Central memory CD8-positive, alpha-beta T cell (primary cell): ENCODE measurements around the gene ELMO1.

Source experiments
- ATAC-seq: fragments of 150-1000 bp; cut with Tn5 transposase; replicated peaks from 2 replicates; pipeline ENCODE4 v1.10.0; 2022; ENCODE audit warnings: mild to moderate bottlenecking, moderate FRiP score, moderate number of reproducible peaks; ENCODE audit not compliant: poor library complexity, severe bottlenecking; ENCODE audit errors: extremely low read depth
- DNase-seq, 2 donors: peaks; one replicate each; pipeline ENCODE4 v3.0.0; 2021; ENCODE audit warnings: low spot score in 2 of 2
- H3K27ac Mint-ChIP-seq: one replicate; pipeline ENCODE4 v1.8.0; 2022; ENCODE audit warnings: low read depth, mild to moderate bottlenecking, moderate library complexity, mixed read lengths
- H3K27me3 Mint-ChIP-seq: one replicate; pipeline ENCODE4 v1.8.0; 2022; ENCODE audit warnings: mixed read lengths
- H3K36me3 Mint-ChIP-seq: one replicate; pipeline ENCODE4 v1.8.0; 2022; ENCODE audit warnings: mild to moderate bottlenecking, moderate library complexity, mixed read lengths; ENCODE audit not compliant: insufficient read depth
- H3K4me1 Mint-ChIP-seq: one replicate; pipeline ENCODE4 v1.8.0; 2022; ENCODE audit warnings: mixed read lengths
- H3K4me3 Mint-ChIP-seq: one replicate; pipeline ENCODE4 v1.8.0; 2022; ENCODE audit warnings: mild to moderate bottlenecking, moderate library complexity, mixed read lengths
- H3K9me3 Mint-ChIP-seq: one replicate; pipeline ENCODE4 v1.8.0; 2022; ENCODE audit warnings: mixed read lengths

Gene ELMO1

DNA sequence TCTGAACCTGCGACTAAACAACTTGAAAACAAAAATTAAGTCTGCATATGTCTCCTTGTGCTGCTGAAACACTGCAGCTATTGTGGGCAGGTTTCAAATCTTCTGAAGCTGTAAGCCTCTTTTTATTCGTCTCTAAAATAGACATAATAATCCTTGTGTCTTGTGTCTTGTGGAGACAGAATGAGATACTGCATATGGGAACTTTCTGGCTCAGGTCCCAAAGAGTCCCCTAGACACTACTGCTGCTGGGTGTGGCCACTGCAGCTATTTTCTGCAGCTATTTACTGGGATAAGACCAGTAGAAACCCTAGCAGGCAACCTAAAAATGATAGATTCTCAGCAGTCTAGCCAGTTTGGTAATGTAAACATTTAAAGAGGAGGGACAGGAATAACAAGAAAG, 252.0 kb downstream of the ELMO1 start:
- peaks cover 5% of the 10 kb centered on the region for H3K4me1 Mint-ChIP-seq
- ATAC-seq (no peak), DNase-seq (no peak)
- H3K27me3 Mint-ChIP-seq = no peaks in the 10 kb centered on the region
- no peak overlapping the region for H3K4me3 Mint-ChIP-seq
- H3K27ac Mint-ChIP-seq = no peak overlapping the region
- peaks cover 18% of the 10 kb centered on the region for H3K36me3 Mint-ChIP-seq
- no peaks in the 10 kb centered on the region for H3K9me3 Mint-ChIP-seq

DNA sequence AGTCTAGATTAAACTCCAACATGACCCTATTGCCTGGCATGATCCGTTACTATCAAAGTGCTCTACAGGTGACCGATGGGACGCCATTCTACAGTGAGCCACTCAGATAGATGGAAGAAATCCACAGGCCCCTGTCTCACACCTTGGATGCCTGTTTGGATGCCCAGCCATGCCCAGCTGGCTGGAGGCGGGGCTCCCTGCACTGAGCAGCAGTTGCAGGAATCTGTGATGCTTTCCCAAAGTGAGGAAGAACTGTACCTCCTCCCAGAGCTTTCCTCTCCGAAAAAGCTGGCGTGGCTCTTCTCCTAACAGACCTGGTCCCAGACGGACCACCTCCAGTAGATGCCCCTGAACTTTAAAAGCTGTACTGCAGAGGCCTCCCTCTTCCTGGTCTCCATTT, 253.3 kb downstream of the ELMO1 start:
- Mint-ChIP-seq H3K36me3 (peaks cover 18% of the 10 kb centered on the region), H3K27me3 (no peaks in the 10 kb centered on the region), H3K4me1 (peaks cover 5% of the 10 kb centered on the region), H3K4me3 (no peak overlapping the region), H3K9me3 (no peaks in the 10 kb centered on the region), H3K27ac (peak overlapping the region; percentile 61)
- ATAC-seq = no peak
- DNase-seq = no peak

DNA sequence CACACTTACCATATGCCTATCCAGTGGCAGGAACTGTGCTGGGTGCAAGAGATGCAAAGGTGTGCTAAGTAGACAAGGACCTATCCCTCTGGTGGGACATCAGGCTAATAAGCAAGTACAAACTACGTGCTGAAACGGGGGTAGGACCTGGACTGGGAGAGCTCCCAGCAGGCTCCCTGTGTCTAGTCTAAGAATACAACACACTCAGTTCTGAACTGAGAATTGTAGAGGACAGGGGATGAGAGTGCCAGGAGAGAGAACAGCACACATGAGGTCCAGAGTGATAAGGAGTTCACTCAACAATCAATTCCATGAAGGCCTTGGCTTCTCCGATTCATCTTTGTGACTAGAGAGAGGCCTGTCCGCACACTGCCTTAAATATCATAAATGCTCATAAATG, 253.7 kb downstream of the ELMO1 start:
- Mint-ChIP-seq H3K4me1 (peaks cover 5% of the 10 kb centered on the region), H3K4me3 (no peak overlapping the region), H3K36me3 (peaks cover 18% of the 10 kb centered on the region), H3K27me3 (no peaks in the 10 kb centered on the region), H3K27ac (no peak overlapping the region), H3K9me3 (no peaks in the 10 kb centered on the region)
- no peak for DNase-seq
- no peak for ATAC-seq

DNA sequence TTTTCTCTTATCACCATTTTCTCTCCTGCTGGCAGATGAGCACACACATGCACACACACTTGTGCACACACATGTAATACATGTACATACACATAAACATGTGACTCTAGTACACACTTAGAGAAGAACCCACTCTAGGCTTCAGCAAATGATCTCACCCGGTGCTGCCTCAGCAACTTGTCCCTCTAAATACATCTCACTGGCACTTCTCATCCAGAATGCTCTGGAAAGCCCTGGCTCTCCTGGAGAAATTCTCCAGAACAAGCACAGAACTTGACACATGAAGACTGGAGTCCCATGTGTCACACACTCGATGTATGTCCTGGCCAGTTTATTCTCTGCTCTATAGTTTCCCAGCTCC, 254.9 kb downstream of the ELMO1 start:
- peaks cover 5% of the 10 kb centered on the region for H3K4me1 Mint-ChIP-seq
- H3K9me3 Mint-ChIP-seq = no peaks in the 10 kb centered on the region
- peaks cover 19% of the 10 kb centered on the region for H3K36me3 Mint-ChIP-seq
- DNase-seq (no peak), ATAC-seq (no peak)
- no peaks in the 10 kb centered on the region for H3K27me3 Mint-ChIP-seq
- H3K27ac Mint-ChIP-seq = no peak overlapping the region
- no peak overlapping the region for H3K4me3 Mint-ChIP-seq

DNA sequence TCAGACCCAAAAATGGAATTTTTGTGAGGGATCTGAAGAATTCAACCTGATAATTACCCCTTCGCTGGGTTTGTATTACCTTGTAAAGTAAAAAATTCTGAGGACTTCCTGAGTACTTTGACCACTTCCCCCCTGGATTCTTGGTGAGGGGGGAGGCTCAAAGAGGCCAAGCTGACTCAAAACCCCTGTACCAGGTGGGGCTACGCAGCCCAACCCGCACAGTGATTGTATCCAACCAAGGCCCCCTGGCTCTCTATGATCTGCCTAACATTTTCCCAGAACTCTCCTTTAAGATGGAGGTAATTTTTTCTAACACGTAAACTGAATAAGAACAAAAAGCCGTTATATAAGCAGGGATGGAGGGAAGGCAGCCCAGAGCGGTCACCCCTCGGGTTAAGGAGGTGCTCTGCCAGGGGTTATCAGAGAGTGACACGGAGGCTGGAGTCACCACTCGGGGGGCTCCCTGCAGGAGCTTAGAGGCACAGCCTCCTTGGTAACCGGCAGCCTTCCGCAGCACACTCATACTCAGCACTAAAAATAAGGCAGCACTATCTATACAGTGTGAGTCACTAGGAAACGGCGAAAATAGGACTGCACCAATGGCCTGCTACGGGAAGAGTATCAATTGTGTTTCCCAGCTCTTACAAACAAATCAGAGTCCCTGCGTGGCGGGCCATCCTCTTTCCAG, 255.4 kb downstream of the ELMO1 start:
- no peak overlapping the region for H3K4me3 Mint-ChIP-seq
- H3K36me3 Mint-ChIP-seq = peaks cover 20% of the 10 kb centered on the region
- H3K4me1 Mint-ChIP-seq = peaks cover 5% of the 10 kb centered on the region
- no peaks in the 10 kb centered on the region for H3K9me3 Mint-ChIP-seq
- H3K27me3 Mint-ChIP-seq = no peaks in the 10 kb centered on the region
- DNase-seq (no peak), ATAC-seq (no peak)
- no peak overlapping the region for H3K27ac Mint-ChIP-seq

DNA sequence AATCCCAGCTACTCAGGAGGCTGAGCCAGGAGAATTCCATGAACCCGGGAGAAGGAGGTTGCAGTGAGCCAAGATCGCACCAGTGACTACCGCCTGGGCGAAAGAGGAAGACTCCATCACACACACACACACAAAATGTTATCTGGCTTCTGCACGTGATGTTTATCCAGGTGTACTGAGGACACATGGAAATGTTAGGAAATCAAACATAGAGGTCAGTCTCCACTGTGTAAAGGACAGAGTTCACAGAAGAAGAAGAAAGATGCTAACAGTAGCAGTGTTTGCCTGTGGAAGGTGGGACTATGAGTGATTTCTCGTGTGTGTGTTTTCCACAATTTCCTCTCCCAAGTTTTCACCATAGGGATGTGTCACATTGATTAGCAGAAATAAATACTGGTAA, 256.9 kb downstream of the ELMO1 start:
- DNase-seq (no peak), ATAC-seq (no peak)
- Mint-ChIP-seq H3K36me3 (peaks cover 13% of the 10 kb centered on the region), H3K27ac (peak overlapping the region; percentile 49), H3K9me3 (no peaks in the 10 kb centered on the region), H3K4me3 (no peak overlapping the region), H3K4me1 (peaks cover 9% of the 10 kb centered on the region), H3K27me3 (no peaks in the 10 kb centered on the region)

DNA sequence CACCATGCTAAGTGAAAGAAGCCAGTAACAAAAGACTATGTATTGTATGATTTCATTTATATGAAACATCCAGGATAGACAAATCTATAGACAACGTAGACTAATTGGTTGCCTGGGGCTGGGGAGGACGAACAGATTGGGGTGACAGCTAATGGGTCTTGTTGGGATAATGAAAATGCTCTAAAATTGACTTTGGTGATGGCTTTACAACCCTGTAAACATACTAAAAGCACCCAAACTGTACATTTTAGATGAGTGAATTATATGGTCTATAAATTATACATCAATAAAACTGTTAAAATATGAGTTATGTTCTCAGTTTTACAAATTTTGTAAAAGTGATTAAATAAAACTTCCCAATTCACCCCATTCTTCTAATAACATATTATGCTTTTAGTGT, 261.5 kb downstream of the ELMO1 start:
- DNase-seq (no peak), ATAC-seq (no peak)
- Mint-ChIP-seq H3K36me3 (peaks cover 11% of the 10 kb centered on the region), H3K27me3 (no peaks in the 10 kb centered on the region), H3K27ac (no peak overlapping the region), H3K9me3 (no peaks in the 10 kb centered on the region), H3K4me1 (peaks cover 7% of the 10 kb centered on the region), H3K4me3 (no peak overlapping the region)

DNA sequence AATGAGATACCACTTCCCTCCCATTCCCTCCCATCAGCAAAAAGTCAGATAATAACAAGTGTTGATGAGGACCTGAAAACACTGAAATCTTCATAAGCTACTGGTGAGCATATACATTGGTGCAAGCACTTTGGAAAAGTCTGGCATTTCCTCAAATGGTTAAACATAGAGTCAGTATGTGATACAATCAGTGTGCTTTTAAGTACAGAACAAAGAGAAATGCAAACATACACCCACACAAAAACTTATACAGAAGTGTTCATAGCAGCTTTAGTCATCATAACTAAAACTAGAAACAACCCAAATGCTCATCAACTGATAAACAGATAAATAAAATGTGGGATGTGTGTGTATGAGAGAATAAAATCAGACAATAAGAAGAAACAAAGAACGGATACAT, 261.9 kb downstream of the ELMO1 start:
- Mint-ChIP-seq H3K27ac (no peak overlapping the region), H3K4me1 (peaks cover 7% of the 10 kb centered on the region), H3K36me3 (peaks cover 8% of the 10 kb centered on the region), H3K4me3 (no peak overlapping the region), H3K9me3 (no peaks in the 10 kb centered on the region), H3K27me3 (no peaks in the 10 kb centered on the region)
- ATAC-seq (no peak), DNase-seq (no peak)

DNA sequence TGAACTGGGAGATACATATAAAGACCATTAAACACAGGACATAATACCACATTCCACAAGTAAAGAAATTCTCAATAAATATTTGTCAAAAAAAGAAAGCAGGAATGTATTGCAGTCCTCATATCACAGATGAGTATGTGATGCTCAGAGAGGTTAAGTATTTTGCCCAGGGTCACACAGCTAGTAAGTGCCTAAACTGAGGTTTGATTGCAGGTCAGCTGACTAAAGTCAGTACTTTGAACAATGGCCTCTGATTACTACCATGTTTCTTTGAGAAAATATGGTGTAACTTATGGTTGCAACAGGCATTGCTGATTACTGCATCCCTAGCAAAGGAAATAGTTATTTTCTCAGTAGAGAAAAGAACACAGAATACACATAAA, 267.1 kb downstream of the ELMO1 start:
- Mint-ChIP-seq H3K4me3 (no peak overlapping the region), H3K27me3 (no peaks in the 10 kb centered on the region), H3K36me3 (peaks cover 5% of the 10 kb centered on the region), H3K9me3 (no peaks in the 10 kb centered on the region), H3K27ac (no peak overlapping the region), H3K4me1 (no peaks in the 10 kb centered on the region)
- DNase-seq = no peak
- ATAC-seq = no peak

DNA sequence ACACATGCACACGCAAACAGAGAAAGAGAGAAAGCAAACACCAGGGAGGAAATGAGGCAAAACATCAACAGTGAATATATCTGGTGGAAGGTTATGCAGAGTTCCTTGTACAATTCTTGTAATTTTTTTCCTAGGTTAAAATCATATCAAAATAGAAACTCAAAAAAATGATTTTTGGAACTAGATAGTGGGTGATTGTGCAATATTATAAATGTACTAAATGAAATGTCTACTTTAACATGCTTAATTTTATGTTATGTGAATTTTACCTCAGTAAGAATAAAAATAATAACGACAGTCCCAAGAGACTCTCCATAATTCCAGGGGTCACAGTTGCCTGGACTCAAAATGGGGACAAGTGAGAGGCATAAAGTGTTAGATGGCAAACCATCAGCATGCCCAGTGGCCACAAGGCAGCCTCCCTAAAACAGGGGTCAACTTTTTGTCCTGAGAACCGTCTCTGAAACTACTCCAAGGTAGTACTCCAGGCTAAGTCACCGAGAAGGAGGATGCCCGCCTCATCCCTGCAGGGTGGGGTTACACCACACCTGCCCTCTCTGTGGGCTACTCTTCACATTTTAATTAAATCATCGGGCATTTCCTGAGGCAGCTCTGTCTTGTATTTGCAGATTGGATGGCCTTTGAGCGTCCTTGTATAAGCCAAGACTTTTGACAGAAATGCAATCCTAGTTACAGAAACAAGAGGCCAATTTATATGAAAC, 267.7 kb downstream of the ELMO1 start:
- Mint-ChIP-seq H3K36me3 (peaks cover 5% of the 10 kb centered on the region), H3K4me3 (no peak overlapping the region), H3K27me3 (no peaks in the 10 kb centered on the region), H3K27ac (no peak overlapping the region), H3K9me3 (no peaks in the 10 kb centered on the region), H3K4me1 (no peaks in the 10 kb centered on the region)
- ATAC-seq (no peak), DNase-seq (no peak)

DNA sequence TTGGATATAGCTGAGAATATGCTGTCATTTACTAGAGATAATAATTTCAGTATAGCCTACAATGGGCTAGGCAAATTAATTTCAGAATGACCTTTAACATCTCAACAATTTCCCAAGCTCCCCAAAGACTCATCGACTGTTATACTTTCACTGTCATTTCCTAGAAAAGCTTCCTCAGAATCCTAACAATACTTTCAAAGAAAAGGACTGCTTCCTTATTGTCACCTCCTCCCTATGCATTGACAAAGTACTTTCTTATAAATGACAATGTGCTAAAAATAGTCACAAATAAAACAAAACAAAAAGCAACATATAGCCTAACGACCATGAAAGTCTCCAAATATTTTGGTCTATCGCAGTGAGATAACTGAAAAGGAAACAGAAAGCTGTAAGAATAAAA, 272.6 kb downstream of the ELMO1 start:
- Mint-ChIP-seq H3K27ac (peak overlapping the region; percentile 22), H3K4me3 (no peak overlapping the region), H3K36me3 (peaks cover 5% of the 10 kb centered on the region), H3K9me3 (no peaks in the 10 kb centered on the region), H3K4me1 (no peaks in the 10 kb centered on the region), H3K27me3 (no peaks in the 10 kb centered on the region)
- DNase-seq (no peak), ATAC-seq (no peak)

DNA sequence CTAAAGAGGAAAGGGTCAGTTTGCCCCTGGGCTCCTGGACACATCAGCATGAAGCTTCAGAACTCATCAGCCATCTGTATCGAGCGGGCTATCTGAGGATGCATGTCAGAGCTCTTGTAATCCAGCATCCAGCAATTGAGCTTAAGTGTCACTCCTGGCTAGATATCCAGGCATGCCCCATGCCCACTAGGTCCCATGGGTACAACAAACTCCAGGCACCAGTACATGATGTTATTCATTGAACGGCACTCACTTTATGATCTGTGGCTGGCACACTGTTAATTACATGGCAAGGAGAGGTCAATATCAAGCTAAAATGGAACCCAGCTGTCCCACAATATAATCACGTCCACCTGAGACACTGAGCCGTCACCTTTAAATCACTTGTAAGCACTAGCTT, 274.2 kb downstream of the ELMO1 start:
- peaks cover 8% of the 10 kb centered on the region for H3K36me3 Mint-ChIP-seq
- no peak overlapping the region for H3K27ac Mint-ChIP-seq
- DNase-seq (no peak), ATAC-seq (no peak)
- no peak overlapping the region for H3K4me3 Mint-ChIP-seq
- H3K27me3 Mint-ChIP-seq = no peaks in the 10 kb centered on the region
- no peaks in the 10 kb centered on the region for H3K9me3 Mint-ChIP-seq
- no peaks in the 10 kb centered on the region for H3K4me1 Mint-ChIP-seq

DNA sequence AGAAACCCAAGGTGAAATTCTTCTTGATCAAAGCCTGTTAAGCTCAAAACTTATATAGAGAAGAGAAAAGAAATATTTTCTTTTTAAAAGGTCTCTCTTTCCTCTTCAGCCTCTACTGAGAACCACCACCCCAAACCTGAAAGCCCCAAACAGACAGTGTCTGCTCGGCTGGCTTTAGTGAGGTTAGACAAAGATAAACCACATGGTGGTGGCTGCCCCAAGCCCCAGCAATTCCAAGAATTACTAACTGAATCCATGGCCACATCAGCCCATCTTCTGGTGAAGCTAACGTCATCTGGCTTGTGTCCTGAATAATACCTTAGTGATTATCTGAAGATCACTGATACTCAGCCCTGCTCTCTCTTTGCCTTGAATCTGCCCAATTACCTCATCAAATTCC, 275.0 kb downstream of the ELMO1 start:
- H3K4me3 Mint-ChIP-seq = no peak overlapping the region
- ATAC-seq (no peak), DNase-seq (no peak)
- no peaks in the 10 kb centered on the region for H3K27me3 Mint-ChIP-seq
- no peaks in the 10 kb centered on the region for H3K4me1 Mint-ChIP-seq
- peaks cover 10% of the 10 kb centered on the region for H3K36me3 Mint-ChIP-seq
- H3K27ac Mint-ChIP-seq = no peak overlapping the region
- no peaks in the 10 kb centered on the region for H3K9me3 Mint-ChIP-seq
